HUDEP-2 (cell line): ENCODE measurements around the gene TAOK2.

Experiments
- DNase-seq, 76 experiments: peaks; one replicate each; lab custom pipeline; 2025; ENCODE audit not compliant: unreplicated experiment in 76 of 76; lab: John Stamatoyannopoulos, UW

TAOK2 gene

DNA sequence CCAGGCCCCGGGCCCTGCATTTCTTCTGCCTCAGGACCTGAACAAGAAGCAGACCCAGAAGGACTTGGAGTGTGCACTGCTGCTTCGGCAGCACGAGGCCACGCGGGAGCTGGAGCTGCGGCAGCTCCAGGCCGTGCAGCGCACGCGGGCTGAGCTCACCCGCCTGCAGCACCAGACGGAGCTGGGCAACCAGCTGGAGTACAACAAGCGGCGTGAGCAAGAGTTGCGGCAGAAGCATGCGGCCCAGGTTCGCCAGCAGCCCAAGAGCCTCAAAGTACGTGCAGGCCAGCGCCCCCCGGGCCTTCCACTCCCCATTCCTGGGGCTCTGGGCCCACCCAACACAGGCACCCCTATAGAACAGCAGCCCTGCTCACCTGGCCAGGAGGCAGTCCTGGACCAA is 12.6 kb downstream of the TAOK2 start:
- DNase-seq = no peak

GRCh38 chr16:29986931-29987330 is 13.3 kb downstream of the TAOK2 start:
- DNase-seq = no peak

DNA sequence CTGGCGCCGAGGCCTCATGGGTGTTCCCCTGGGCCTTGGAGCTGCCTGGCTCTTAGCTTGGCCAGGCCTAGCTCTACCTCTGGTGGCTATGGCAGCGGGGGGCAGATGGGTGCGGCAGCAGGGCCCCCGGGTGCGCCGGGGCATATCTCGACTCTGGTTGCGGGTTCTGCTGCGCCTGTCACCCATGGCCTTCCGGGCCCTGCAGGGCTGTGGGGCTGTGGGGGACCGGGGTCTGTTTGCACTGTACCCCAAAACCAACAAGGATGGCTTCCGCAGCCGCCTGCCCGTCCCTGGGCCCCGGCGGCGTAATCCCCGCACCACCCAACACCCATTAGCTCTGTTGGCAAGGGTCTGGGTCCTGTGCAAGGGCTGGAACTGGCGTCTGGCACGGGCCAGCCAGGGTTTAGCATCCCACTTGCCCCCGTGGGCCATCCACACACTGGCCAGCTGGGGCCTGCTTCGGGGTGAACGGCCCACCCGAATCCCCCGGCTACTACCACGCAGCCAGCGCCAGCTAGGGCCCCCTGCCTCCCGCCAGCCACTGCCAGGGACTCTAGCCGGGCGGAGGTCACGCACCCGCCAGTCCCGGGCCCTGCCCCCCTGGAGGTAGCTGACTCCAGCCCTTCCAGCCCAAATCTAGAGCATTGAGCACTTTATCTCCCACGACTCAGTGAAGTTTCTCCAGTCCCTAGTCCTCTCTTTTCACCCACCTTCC is 13.9 kb downstream of the TAOK2 start:
- no peak for DNase-seq

GRCh38 chr16:29988346-29989075 is 14.8 kb downstream of the TAOK2 start:
- no peak for DNase-seq

GRCh38 chr16:29989111-29989858 is 15.6 kb downstream of the TAOK2 start:
- no peak for DNase-seq

DNA sequence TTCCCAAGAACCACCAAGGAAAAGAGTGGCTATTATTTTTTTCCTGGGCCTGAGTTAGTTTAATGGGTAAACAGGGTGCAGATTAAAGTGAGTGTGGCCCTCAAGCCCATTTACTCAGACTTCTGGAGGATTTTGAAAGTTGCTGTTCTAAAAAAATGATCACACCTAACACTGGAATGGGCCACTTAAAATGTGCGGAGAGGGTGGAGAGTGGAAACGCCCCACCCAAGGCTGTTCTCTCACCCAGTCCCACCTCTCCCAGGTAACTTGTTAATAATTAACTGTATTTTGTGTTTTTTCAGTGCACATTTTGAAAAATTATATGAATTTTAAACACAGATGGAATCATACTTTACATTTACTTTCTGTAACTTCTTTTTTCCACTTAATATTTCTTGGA is 16.4 kb downstream of the TAOK2 start:
- DNase-seq = no peak

GRCh38 chr16:29990883-29991570 is 17.4 kb downstream of the TAOK2 start:
- no peak for DNase-seq

- no peak for DNase-seq
These were observed 17.9 kb downstream of the TAOK2 start for GRCh38 chr16:29991571-29991904.

DNA sequence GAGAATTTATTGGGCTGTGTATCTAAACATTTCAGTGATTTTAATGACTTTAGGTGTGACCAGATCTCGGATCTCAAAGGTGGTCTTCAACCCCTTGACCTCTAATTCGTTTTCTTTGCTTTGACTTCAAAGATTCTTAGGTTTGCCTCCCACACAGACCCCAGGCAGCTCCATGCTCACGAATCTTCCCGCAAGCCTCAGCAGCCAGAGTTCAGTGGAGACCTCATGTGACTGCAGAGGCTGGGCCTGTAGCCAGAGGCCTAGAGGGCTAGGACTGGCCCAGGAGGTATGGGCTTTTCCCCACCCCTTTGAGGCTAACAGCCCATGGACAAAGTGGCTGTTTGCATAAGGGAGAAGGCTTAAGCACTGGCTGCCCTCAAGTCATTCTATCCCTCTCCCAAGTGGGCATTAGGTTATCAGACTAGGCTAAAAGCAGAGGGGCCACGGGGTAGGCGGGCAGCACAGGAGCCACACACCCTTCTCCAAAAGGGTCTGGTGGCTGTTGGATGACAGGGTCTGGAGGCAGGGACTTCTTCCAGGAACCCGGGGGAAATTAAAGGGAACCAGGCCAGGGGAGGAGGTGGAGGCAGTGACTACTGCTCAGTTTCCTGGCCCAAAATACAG is 18.8 kb downstream of the TAOK2 start:
- DNase-seq = peak in 32 of 76 experiments; percentile 6 to 72 (median 36)

- no peak for DNase-seq
These were observed 19.7 kb downstream of the TAOK2 start for GRCh38 chr16:29993191-29993902.

- DNase-seq = no peak
These were observed 20.4 kb downstream of the TAOK2 start for GRCh38 chr16:29993903-29994599.

GRCh38 chr16:29994600-29995323 is 21.1 kb downstream of the TAOK2 start:
- peak in 46 of 76 experiments; percentile 12 to 74 (median 57) for DNase-seq

DNA sequence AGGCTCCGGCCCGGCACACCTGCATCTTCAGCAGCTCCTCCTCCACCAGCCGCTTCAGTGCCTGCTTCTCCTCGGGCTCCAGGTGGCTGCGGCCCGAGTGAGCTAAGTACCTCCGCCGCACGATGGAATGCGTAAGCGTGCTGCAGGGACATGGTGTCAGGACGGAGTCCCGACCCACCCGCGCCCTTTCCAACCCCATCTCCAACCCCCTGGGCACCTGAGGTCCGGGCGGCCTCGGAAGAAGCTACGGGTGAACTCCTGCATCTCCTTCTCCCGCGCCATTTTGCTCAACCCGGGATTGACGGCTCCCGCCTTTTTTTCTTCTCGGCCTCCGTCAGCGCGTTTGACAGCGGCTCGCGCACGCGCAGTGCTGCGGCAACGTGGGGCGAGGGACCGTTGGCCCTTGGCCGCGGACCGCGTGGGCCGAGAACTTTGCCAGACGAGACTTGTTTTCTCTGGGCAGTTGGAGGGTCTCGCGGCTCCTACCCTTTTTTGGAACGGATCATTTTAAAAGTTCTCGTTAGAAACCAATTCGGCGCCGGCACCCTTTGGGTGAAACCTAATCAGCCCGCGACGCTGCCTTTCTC is 21.7 kb downstream of the TAOK2 start, which contains the start of gene HIRIP3:
Gene HIRIP3 (minus strand): TSS at position 294 of the 587 bp plus-strand sequence. CDS start 12 bp downstream, at position 282.
- peak in 73 of 76 experiments; percentile 22 to 92 (median 76) for DNase-seq

GRCh38 chr16:29995911-29996765 is 22.5 kb downstream of the TAOK2 start, which contains the start of gene INO80E:
TSS of gene INO80E (plus strand) at chr16:29996241. CDS start at chr16:29996311, 70 bp downstream.
- DNase-seq = peak in 75 of 76 experiments; percentile 20 to 98 (median 95)

GRCh38 chr16:29996766-29997250 is 23.1 kb downstream of the TAOK2 start:
- peak in 1 of 76 experiments; percentile 4 for DNase-seq

GRCh38 chr16:29999605-30000004 is 25.9 kb downstream of the TAOK2 start:
- DNase-seq = no peak
